ENCODE data around the gene SPTBN5.

The SPTBN5 gene

DNA sequence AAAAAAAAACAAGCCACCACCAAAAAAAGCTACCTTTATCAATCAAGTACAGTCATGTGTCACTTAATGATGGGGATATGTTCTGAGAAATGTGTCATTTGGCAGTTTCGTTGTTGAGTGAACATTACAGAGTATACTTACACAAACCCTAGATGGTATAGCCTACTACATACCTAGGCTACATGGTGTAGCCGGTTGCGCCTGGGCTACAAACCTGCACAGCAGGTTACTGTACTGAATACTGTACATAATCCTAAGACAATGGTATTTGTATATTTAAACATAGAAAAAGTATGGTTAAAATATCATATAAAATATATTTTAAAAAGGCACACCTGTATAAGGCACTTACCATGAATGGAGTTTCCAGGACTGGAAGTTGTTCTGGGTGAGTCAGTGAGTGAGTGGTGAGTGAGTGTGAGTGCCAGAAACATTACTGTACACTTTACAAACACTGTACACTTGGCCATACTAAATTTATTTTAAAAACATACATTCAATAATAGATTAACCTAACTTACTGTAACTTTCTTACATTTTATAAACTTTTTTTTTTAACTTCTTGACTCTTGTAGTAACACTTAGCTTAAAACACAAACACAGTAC is 91.9 kb downstream of the SPTBN5 start:
- DNase-seq (ENCODE audit: low spot score), result no peak

DNA sequence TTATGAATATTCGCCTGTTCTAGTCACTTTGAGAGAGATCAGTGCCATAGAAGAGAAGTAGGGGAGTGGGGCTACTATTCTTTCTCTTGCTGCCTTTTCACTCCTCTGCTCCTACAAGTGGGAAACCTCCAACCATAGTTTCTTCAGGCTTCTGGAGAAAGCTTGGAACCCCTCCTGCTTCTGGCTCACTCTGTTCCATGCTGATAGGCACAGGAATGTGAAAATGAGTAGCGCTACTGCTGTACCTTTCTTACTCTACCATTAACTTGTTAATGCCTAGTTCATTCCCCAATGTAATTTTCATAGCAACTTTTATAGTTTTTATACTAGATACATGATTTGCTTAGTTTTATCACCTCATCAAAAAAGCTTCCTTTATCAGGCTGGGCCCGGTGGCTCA is 92.7 kb downstream of the SPTBN5 start:
- no peak for DNase-seq (ENCODE audit: low spot score)

- no peak for DNase-seq (ENCODE audit: low spot score)
Measured at GRCh38 chr15:41799488-41799805, 94.4 kb downstream of the SPTBN5 start.

- no peak for DNase-seq (ENCODE audit: low spot score)
Measured at GRCh38 chr15:41798607-41799487, 95.0 kb downstream of the SPTBN5 start.
